SK-N-SH treated with all-trans-retinoic acid at 6 μM for 48 hours (cell line): ENCODE measurements around the gene EIF3M.

Source experiments
- ARNTL ChIP-seq: fragments of 450-650 bp; formaldehyde crosslinking; IDR thresholded peaks from 2 replicates; pipeline ENCODE4 v1.5.0; 2020; ENCODE audit warnings: low read depth, mild to moderate bottlenecking, moderate library complexity, borderline replicate concordance
- CREB5 ChIP-seq: fragments of 250-450 bp; sonication (Bioruptor Pico); IDR thresholded peaks from 2 replicates; pipeline ENCODE4 v1.5.1; 2020; ENCODE audit warnings: low read depth, mild to moderate bottlenecking, moderate library complexity
- CSDC2 ChIP-seq: fragments of 250-450 bp; sonication (Bioruptor Pico); IDR thresholded peaks from 2 replicates; pipeline ENCODE4 v1.5.0; 2020; ENCODE audit warnings: mild to moderate bottlenecking, moderate library complexity
- CSRNP3 ChIP-seq: fragments of 250-450 bp; sonication (Bioruptor Pico); IDR thresholded peaks from 2 replicates; pipeline ENCODE4 v1.5.1; 2021; ENCODE audit warnings: mild to moderate bottlenecking, moderate library complexity
- ISL1 ChIP-seq: fragments of 250-450 bp; sonication (Bioruptor Pico); IDR thresholded peaks from 2 replicates; pipeline ENCODE4 v2.1.2; 2022; ENCODE audit warnings: mild to moderate bottlenecking, moderate library complexity
- RARB ChIP-seq: fragments of 250-450 bp; sonication (Bioruptor Pico); IDR thresholded peaks from 2 replicates; pipeline ENCODE4 v1.8.0; 2021; ENCODE audit warnings: mild to moderate bottlenecking, moderate library complexity
- TCF4 ChIP-seq: fragments of 250-450 bp; sonication (Bioruptor Pico); IDR thresholded peaks from 2 replicates; pipeline ENCODE4 v1.8.0; 2021; ENCODE audit warnings: mild to moderate bottlenecking, moderate library complexity, borderline replicate concordance
- ZFP3 ChIP-seq: fragments of 250-450 bp; sonication (Bioruptor Pico); IDR thresholded peaks from 2 replicates; pipeline ENCODE4 v1.5.0; 2020; ENCODE audit warnings: mild to moderate bottlenecking, moderate library complexity
- ZFP30 ChIP-seq: fragments of 450-650 bp; formaldehyde crosslinking; IDR thresholded peaks from 2 replicates; pipeline ENCODE4 v1.5.0; 2022; ENCODE audit warnings: mild to moderate bottlenecking, moderate library complexity
- ZNF565 ChIP-seq: fragments of 450-650 bp; formaldehyde crosslinking; conservative IDR thresholded peaks from 2 replicates; pipeline ENCODE4 v1.5.0; 2020; ENCODE audit warnings: low read depth, mild to moderate bottlenecking, moderate library complexity
- TF ChIP-seq, protein P1 (sequence below): fragments of 250-450 bp; sonication (Bioruptor Pico); IDR thresholded peaks from 2 replicates; pipeline ENCODE4 v1.8.0; 2020; ENCODE audit warnings: mild to moderate bottlenecking, moderate library complexity, borderline replicate concordance
- TF ChIP-seq, protein P2 (sequence below): fragments of 250-450 bp; sonication (Bioruptor Pico); IDR thresholded peaks from 2 replicates; pipeline ENCODE4 v1.8.0; 2021; ENCODE audit warnings: low read depth, mild to moderate bottlenecking, moderate library complexity, borderline replicate concordance

DNA sequence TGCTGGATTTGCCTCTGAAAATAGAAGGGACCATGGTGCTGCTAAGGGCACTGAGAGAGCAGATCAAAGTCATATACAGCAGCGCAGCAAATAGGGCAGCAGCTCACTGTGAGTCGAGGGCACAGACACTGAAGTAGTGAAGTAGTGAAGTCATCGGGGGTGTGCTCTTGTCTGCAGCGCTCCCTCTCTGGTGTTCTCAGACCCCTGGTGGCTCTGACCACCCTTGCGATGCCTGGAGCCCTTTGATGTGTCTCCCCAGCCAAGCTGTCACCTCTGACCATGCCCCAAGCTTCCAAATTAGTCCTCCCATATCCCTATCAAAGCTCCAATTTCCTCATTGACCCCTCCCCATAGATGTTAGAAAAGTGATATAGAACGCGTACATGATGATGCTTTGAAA, 27.7 kb upstream of the EIF3M start:
- TF ChIP-seq TCF4 (CRISPR knock-in tag) (no peak), ZFP3 (no peak), CREB5 (CRISPR knock-in tag) (no peak), ZFP30 (no peak), ISL1 (CRISPR knock-in tag) (no peak), CSRNP3 (CRISPR knock-in tag) (no peak), RARB (CRISPR knock-in tag) (no peak), CSDC2 (CRISPR knock-in tag) (no peak), ARNTL (no peak), ZNF565 (CRISPR knock-in tag) (no peak)
- TF ChIP-seq, protein P1, sequence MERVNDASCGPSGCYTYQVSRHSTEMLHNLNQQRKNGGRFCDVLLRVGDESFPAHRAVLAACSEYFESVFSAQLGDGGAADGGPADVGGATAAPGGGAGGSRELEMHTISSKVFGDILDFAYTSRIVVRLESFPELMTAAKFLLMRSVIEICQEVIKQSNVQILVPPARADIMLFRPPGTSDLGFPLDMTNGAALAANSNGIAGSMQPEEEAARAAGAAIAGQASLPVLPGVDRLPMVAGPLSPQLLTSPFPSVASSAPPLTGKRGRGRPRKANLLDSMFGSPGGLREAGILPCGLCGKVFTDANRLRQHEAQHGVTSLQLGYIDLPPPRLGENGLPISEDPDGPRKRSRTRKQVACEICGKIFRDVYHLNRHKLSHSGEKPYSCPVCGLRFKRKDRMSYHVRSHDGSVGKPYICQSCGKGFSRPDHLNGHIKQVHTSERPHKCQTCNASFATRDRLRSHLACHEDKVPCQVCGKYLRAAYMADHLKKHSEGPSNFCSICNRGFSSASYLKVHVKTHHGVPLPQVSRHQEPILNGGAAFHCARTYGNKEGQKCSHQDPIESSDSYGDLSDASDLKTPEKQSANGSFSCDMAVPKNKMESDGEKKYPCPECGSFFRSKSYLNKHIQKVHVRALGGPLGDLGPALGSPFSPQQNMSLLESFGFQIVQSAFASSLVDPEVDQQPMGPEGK (CRISPR knock-in tag): no peak
- TF ChIP-seq, protein P2, sequence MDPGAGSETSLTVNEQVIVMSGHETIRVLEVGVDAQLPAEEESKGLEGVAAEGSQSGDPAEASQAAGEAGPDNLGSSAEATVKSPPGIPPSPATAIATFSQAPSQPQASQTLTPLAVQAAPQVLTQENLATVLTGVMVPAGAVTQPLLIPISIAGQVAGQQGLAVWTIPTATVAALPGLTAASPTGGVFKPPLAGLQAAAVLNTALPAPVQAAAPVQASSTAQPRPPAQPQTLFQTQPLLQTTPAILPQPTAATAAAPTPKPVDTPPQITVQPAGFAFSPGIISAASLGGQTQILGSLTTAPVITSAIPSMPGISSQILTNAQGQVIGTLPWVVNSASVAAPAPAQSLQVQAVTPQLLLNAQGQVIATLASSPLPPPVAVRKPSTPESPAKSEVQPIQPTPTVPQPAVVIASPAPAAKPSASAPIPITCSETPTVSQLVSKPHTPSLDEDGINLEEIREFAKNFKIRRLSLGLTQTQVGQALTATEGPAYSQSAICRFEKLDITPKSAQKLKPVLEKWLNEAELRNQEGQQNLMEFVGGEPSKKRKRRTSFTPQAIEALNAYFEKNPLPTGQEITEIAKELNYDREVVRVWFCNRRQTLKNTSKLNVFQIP: no peak
